ENCODE measurements around the gene MYO1H. TPM values are rescaled to one million over a fixed set of nuclear protein-coding genes. Genes with fewer than 3 reads are reported as not detected.

MYO1H gene
- total and polyA plus RNA-seq, 2 of the 13 experiments (the other 11 are each of a cell fraction or from before 2014, with no cell fraction given), result not detected

- in situ Hi-C loops (cut with HindIII; ENCODE audit: extremely low pct_ligation_motif_present, low pct_unique_long_range_greater_than_20kb), result no loop called here
Observed at GRCh38 chr12:109455706-109456105, 108.0 kb downstream of the MYO1H start.

DNA sequence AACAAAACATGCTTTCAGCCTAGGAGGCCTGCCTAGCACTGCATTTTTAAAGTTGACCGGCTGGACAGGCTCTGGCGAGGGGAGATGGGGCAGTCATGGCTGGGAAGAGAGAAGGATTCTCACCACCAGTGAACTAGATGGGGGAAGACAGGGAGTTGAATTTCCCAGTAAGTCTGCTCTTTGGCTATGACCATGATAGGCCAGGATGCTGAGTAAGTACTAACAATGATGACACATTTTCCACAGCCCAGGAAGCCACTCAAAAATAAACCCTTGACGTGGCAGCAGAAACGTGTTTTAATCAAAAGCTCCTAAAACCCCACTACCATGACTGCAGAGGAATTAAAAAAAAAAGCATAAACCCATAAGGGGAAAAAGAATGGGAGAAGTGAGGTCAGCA is 110.4 kb downstream of the MYO1H start:
- Histone ChIP-seq H3K36me3 (replicated peaks in 1 of 2; ENCODE audit: control insufficient read depth in 1 of 2, insufficient read depth in 2 of 2, low read length in 2 of 2) (peaks cover 27 to 64% of the 10 kb centered on the region in 2 experiments), H3K79me2 (ENCODE audit: insufficient read depth, low read length) (peaks cover 14% of the 10 kb centered on the region), H4K20me1 (ENCODE audit: insufficient read depth, low read length) (no peaks in the 10 kb centered on the region; the same call in 1 of the 2 replicates), H3K4me3 (replicated peaks in 1 of 3; ENCODE audit: insufficient read depth in 1 of 3, low read depth in 2 of 3, low read length in 3 of 3) (no peak overlapping the region), H3K27ac (ENCODE audit: extremely low read length, insufficient read depth, low read length) (no peak overlapping the region), H3K27me3 (ENCODE audit: control insufficient read depth in 1 of 2, insufficient read depth in 2 of 2, low read length in 2 of 2) (no peaks in the 10 kb centered on the region), H3K9me3 (ENCODE audit: low read length) (no peaks in the 10 kb centered on the region), H3K4me1 (ENCODE audit: insufficient read depth, low read length) (peaks cover 26% of the 10 kb centered on the region), H3K9ac (ENCODE audit: insufficient read depth, low read depth, low read length) (no peak overlapping the region), H2AFZ (ENCODE audit: low read length) (no peak overlapping the region), H3K4me2 (ENCODE audit: low read depth, low read length) (no peak overlapping the region)
- TF ChIP-seq ZNF205 (CRISPR knock-in tag; IDR thresholded peaks at IDR 0.05) (no peak), ZNF17 (CRISPR knock-in tag; IDR thresholded peaks at IDR 0.05) (no peak), RARG (CRISPR knock-in tag; IDR thresholded peaks at IDR 0.05; ENCODE audit: low read depth) (no peak), ZNF124 (CRISPR knock-in tag; IDR thresholded peaks at IDR 0.05) (no peak), POLR2AphosphoS2 (IDR thresholded peaks at IDR 0.05; ENCODE audit: low read depth, low read length) (no peak), DPF2 (CRISPR knock-in tag; IDR thresholded peaks at IDR 0.05; ENCODE audit: borderline replicate concordance, low read depth) (no peak), EZH2 (conservative IDR thresholded peaks at IDR 0.05; ENCODE audit: low read depth, low read length) (no peak)
- TF ChIP-seq, protein P1, sequence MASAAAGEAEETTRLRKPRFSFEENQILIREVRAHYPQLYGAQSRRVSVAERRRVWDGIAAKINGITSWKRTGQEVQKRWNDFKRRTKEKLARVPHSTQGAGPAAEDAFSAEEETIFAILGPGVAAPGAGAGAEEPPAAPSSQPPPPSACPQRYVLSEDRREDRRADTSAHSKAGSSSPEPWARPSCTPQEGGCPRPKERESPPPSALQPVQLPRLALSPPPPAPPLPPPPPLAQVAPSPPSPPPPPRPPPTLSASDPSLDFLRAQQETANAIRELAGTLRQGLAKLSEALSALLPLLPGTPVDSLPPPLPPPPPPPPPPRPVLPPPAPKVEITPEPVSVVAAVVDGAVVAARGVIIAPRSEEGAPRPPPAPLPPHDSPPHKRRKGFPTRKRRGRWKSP (CRISPR knock-in tag; IDR thresholded peaks at IDR 0.05), result no peak
- ChIA-PET POLR2A (no interaction called here), CTCF (ENCODE audit: low intra/inter-chr PET ratio, low total read pairs) (no interaction called here)
- DNase-seq (ENCODE audit: low spot score) (no peak), FAIRE-seq (no peak), ATAC-seq (no peak)
- in situ Hi-C loops (cut with HindIII; ENCODE audit: extremely low pct_ligation_motif_present, low pct_unique_long_range_greater_than_20kb) (no loop called here), intact Hi-C loops (cut with micrococcal nuclease; ENCODE audit: unreplicated experiment) (no loop called here)
- BruUV-seq (replicated peaks), result no TSS peak
- 96% methylated on average over 4 of the region's 4 CpGs for WGBS (ENCODE audit: low lambda C conversion rate)

More at GRCh38 chr12:109455706-109456105, 108.0 kb downstream of the MYO1H start:
- DNase-seq (ENCODE audit: low spot score), result no peak
- Histone ChIP-seq H3K27me3 (ENCODE audit: control insufficient read depth in 1 of 2, insufficient read depth in 2 of 2, low read length in 2 of 2) (no peaks in the 10 kb centered on the region), H2AFZ (ENCODE audit: low read length) (no peak overlapping the region), H3K9me3 (ENCODE audit: low read length) (no peaks in the 10 kb centered on the region), H3K4me1 (ENCODE audit: insufficient read depth, low read length) (peaks cover 6% of the 10 kb centered on the region; the same call in 1 of the 2 replicates), H3K4me3 (replicated peaks in 1 of 3; ENCODE audit: insufficient read depth in 1 of 3, low read depth in 2 of 3, low read length in 3 of 3) (no peak overlapping the region), H3K79me2 (ENCODE audit: insufficient read depth, low read length) (no peaks in the 10 kb centered on the region), H3K27ac (ENCODE audit: extremely low read length, insufficient read depth, low read length) (no peak overlapping the region), H4K20me1 (ENCODE audit: insufficient read depth, low read length) (no peaks in the 10 kb centered on the region; the same call in 1 of the 2 replicates), H3K9ac (ENCODE audit: insufficient read depth, low read depth, low read length) (no peak overlapping the region), H3K36me3 (replicated peaks in 1 of 2; ENCODE audit: control insufficient read depth in 1 of 2, insufficient read depth in 2 of 2, low read length in 2 of 2) (peaks cover 34 to 84% of the 10 kb centered on the region in 2 experiments), H3K4me2 (ENCODE audit: low read depth, low read length) (no peak overlapping the region)
- ChIA-PET POLR2A (no interaction called here), CTCF (ENCODE audit: low intra/inter-chr PET ratio, low total read pairs) (no interaction called here)
- TF ChIP-seq ATF1 (CRISPR knock-in tag; IDR thresholded peaks at IDR 0.05), result no peak
- no TSS peak for BruUV-seq (replicated peaks)
- no peak for ATAC-seq
- intact Hi-C loops (cut with micrococcal nuclease; ENCODE audit: unreplicated experiment), result no loop called here
- FAIRE-seq, result no peak
- 89% methylated on average over 1 of the region's 1 CpG for WGBS (ENCODE audit: low lambda C conversion rate)

All from HepG2 (cell line).